Measurements from ENCODE around the gene TMBIM1. TPM values are rescaled to one million over a fixed set of nuclear protein-coding genes. Genes with fewer than 3 reads are reported as not detected.

The TMBIM1 gene
- 124 and 187 TPM in 2 replicates for total RNA-seq

GRCh38 chr2:218292048-218293014 lies at the start of gene TMBIM1:
Gene TMBIM1, minus strand, starts transcription at chr2:218292503. Its CDS starts 10,362 bp downstream, at chr2:218282141.

DNA sequence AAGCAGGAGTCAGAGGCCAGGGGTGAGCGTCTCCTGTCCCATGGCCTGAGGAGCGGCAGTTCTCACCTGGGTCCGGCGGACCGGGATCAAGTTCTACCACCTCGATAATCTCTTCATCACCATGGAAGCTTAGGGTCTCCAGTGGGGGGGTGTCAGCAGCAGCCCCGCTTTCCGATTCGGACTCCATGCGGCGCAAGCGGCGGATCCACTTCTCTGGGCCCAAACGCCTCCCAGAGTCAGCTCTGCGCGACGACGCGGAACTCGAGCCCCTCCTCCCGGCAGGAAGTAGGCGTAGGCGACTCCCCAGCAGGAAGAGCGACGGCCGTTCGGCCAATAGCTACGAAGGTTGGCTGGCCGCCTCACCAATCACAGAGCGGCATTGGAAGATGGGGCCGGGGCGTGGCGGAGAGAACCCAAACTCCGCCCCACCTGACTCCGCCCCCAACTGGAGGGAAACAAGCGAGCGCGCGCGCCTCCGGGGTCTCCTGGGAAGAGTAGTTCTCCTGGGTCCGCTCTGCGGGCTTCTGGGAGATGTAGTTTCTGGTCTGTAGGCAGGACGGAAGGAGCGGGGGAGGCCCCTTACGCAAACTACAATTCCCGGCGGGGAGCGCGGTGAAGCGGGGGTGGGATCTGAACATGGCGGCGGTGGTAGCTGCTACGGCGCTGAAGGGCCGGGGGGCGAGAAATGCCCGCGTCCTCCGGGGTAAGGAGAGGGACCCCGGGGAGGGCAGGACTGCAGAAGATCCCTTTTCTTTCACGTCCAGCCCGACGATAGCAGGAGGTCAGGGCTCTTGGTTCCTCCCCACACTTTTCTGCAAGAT lies 22.2 kb downstream of the TMBIM1 start, which contains the start of the genes AAMP and PNKD:
Gene AAMP, minus strand, starts transcription at position 238 of the 821 bp plus-strand sequence. Its CDS starts 51 bp downstream, at position 187.
Gene PNKD, plus strand, starts transcription at position 620 of the 821 bp plus-strand sequence. Its CDS starts 17 bp downstream, at position 637.

GRCh38 chr2:218260742-218261422 lies 31.4 kb downstream of the TMBIM1 start, which contains the start of gene GPBAR1:
Gene GPBAR1, plus strand, starts transcription at chr2:218261015. Its CDS starts 1,710 bp downstream, at chr2:218262725.

Other genes with a start within 250 kb of the TMBIM1 start
- not detected in 2 replicates for gene RUFY4, start 223.2 kb downstream of the TMBIM1 start, total RNA-seq
- not detected in 2 replicates for gene CXCR2, start 166.5 kb downstream of the TMBIM1 start, total RNA-seq
- gene CXCR1, start 125.5 kb downstream of the TMBIM1 start, total RNA-seq: not detected in 2 replicates
- 299 and 544 TPM in 2 replicates for gene ARPC2, start 75.3 kb downstream of the TMBIM1 start, total RNA-seq
- gene GPBAR1, start 31.5 kb downstream of the TMBIM1 start, total RNA-seq: 0.19 and 0.28 TPM in 2 replicates
- 139 and 182 TPM in 2 replicates for gene AAMP, start 22.4 kb downstream of the TMBIM1 start, total RNA-seq
- 18.0 and 18.8 TPM in 2 replicates for gene PNKD, start 22.0 kb downstream of the TMBIM1 start, total RNA-seq
- 0.28 TPM in 1 of 2 replicates, not detected in the other for gene CATIP, start 64.4 kb upstream of the TMBIM1 start, total RNA-seq
- gene SLC11A1, start 89.8 kb upstream of the TMBIM1 start, total RNA-seq: 0.19 and 0.28 TPM in 2 replicates
- gene CTDSP1, start 107.4 kb upstream of the TMBIM1 start, total RNA-seq: 40.8 and 50.7 TPM in 2 replicates
- gene VIL1, start 126.6 kb upstream of the TMBIM1 start, total RNA-seq: under 0.01 TPM in 2 replicates